ENCODE measurements around the gene ZNF324B.

Gene ZNF324B

GRCh38 chr19:58409010-58409790 is 42.2 kb upstream of the ZNF324B start (continued):
- TF ChIP-seq PATZ1 (tag by site-specific recombination; IDR thresholded peaks at IDR 0.05) (peak; percentile 69; the same call in 1 of the 2 replicates), CTCF (tag by site-specific recombination; IDR thresholded peaks at IDR 0.05) (peak; percentile 44), ZNF488 (tag by site-specific recombination; IDR thresholded peaks at IDR 0.05) (no peak), ZNF692 (tag by site-specific recombination; IDR thresholded peaks at IDR 0.05) (peak; percentile 99)

GRCh38 chr19:58416604-58417003 is 34.8 kb upstream of the ZNF324B start:
- TF ChIP-seq ZNF585B (tag by site-specific recombination; IDR thresholded peaks at IDR 0.05) (no peak), SALL2 (tag by site-specific recombination; IDR thresholded peaks at IDR 0.05; ENCODE audit: borderline replicate concordance) (no peak), ZNF707 (tag by site-specific recombination; IDR thresholded peaks at IDR 0.05) (no peak), ZNF404 (tag by site-specific recombination; IDR thresholded peaks at IDR 0.05) (no peak), SCRT2 (tag by site-specific recombination; IDR thresholded peaks at IDR 0.05) (no peak), OSR2 (tag by site-specific recombination; IDR thresholded peaks at IDR 0.05) (no peak), ZNF692 (tag by site-specific recombination; IDR thresholded peaks at IDR 0.05) (no peak), ZBTB1 (tag by site-specific recombination; IDR thresholded peaks at IDR 0.05) (no peak), ZNF776 (tag by site-specific recombination; IDR thresholded peaks at IDR 0.05; ENCODE audit: borderline replicate concordance) (no peak), ZNF2 (tag by site-specific recombination; IDR thresholded peaks at IDR 0.05) (no peak), ZNF792 (tag by site-specific recombination; IDR thresholded peaks at IDR 0.05) (no peak), ZFP37 (tag by site-specific recombination; IDR thresholded peaks at IDR 0.05) (no peak), TCF7L2 (IDR thresholded peaks at IDR 0.05; ENCODE audit: borderline replicate concordance, low read depth, low read length) (no peak), ZNF239 (tag by site-specific recombination; IDR thresholded peaks at IDR 0.05) (no peak), ZNF248 (tag by site-specific recombination; IDR thresholded peaks at IDR 0.05) (no peak), ZNF561 (tag by site-specific recombination; IDR thresholded peaks at IDR 0.05; ENCODE audit: borderline replicate concordance) (no peak), PBX3 (CRISPR knock-in tag; IDR thresholded peaks at IDR 0.05) (no peak)
- no peak overlapping the region for H3K27ac ChIP-seq (ENCODE audit: extremely low read depth, low read depth, low read length)
- POLR2A ChIA-PET: interaction anchor here (1.3 kb wide), 1 partner anchor 10 kb away, joined by 4 read pairs; no protein-coding TSS in a partner anchor
- peaks cover 49 to 58% of the 10 kb centered on the region in 2 experiments for H3K36me3 ChIP-seq (ENCODE audit: control insufficient read depth in 2 of 2, insufficient read depth in 1 of 2, low read length in 2 of 2)
- no peaks in the 10 kb centered on the region for H3K4me1 ChIP-seq (ENCODE audit: control insufficient read depth, insufficient read depth, low read length)
- H3K4me3 ChIP-seq (ENCODE audit: low read depth, low read length): no peak overlapping the region
- CTCF ChIA-PET: interaction anchor here (0.5 kb wide), 1 partner anchor 18 kb away, joined by 5 read pairs; no protein-coding TSS in a partner anchor
- no peaks in the 10 kb centered on the region for H3K9me3 ChIP-seq (ENCODE audit: control insufficient read depth, insufficient read depth, low read depth, low read length)

All from HEK293 (cell line).